GM18505 (cell line): ENCODE results near the gene HS6ST3.
"Not testable (repeated sequence)": the region's sequence is repeated elsewhere in the genome, so short reads cannot be mapped to it uniquely, and the experiment has no call there.

Source experiments
- ATAC-seq: cut with Tn5 transposase; IDR thresholded peaks from one replicate; pipeline ENCODE4 v1.9.1; 2021; ENCODE audit not compliant: unreplicated experiment
- POLR2A ChIP-seq: IDR thresholded peaks from 4 replicates; pipeline ENCODE4 v1.6.1; 2011; ENCODE audit warnings: borderline replicate concordance; ENCODE audit not compliant: insufficient read depth, insufficient read length; ENCODE audit errors: extremely low read depth

The HS6ST3 gene

DNA sequence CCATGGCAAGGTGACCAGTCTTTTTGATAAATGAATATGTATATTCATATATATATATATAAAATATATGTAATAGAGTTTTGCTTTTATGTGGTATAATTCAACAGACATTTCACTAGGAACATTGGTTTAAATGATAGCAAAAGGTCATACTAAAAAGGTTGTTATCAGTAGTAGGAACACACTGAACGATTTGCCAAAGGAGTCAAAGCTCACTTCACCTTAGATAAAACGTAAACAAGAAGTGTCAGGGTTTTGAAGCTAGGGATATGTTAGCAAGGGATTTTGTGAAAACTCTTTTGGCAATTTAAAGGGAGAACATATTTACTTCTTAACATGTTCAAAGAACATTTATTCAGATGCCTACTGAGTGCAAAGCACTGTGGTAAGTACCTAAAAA, 8.0 kb upstream of the HS6ST3 start:
- no peak for ATAC-seq
- TF ChIP-seq POLR2A: no peak

DNA sequence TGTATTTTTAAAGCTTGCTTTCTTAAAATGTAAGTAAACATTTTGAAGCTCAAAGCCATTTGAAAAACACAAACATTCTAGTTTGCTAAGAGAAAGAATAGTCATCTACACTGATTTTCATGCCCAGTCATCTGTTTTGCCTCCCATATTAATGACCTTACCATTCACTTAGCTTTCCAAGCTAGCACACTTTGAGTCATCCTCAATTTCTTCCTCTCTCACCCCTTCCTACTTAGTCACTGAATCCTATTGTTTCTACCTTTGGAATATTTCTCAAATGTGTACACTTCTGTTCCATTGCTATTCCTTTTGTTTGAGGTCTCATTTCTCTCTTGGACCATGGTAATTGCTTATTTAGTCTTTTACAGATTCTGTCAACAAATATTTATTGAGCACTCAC, 7.3 kb upstream of the HS6ST3 start:
- no peak for ATAC-seq
- no peak for TF ChIP-seq POLR2A

DNA sequence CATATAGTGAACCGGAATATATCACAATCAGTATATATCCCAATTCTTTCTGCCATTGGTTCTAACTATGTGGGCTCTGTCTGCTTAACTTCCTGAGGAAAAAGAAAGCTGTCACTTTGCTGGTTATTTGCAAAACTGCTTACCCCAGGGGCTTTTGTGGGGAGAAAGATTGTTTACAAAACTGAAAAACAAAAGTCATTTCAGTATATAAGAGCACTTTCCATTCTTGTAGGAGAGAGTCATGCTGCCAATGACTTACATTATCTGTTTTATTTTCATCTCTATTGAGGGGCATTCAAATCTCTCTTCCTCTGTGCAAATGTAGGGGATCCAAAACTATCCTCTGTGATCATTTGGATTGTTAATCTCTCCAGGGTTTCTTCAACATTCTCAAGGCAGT, 3.2 kb upstream of the HS6ST3 start:
- TF ChIP-seq POLR2A: no peak
- ATAC-seq: no peak

DNA sequence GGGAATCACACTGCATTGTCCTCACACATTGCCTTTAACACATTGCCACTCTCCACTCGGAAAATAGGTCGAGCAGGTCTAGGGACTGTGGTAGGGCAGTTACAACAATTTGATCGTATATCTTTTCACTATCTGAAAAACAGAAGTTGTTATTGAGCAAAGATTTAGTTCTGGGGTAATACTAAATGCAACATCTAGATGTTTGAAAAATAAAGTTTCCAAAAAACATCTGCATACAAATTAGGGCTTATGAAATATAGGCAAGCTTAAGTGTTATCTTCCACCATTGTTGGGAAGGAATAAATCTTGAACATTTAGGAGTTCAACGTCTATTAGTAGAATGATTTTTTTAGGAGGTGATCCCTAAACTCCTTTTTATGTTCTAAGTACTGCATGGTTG, 768 bp upstream of the HS6ST3 start:
- TF ChIP-seq POLR2A: no peak
- no peak for ATAC-seq

DNA sequence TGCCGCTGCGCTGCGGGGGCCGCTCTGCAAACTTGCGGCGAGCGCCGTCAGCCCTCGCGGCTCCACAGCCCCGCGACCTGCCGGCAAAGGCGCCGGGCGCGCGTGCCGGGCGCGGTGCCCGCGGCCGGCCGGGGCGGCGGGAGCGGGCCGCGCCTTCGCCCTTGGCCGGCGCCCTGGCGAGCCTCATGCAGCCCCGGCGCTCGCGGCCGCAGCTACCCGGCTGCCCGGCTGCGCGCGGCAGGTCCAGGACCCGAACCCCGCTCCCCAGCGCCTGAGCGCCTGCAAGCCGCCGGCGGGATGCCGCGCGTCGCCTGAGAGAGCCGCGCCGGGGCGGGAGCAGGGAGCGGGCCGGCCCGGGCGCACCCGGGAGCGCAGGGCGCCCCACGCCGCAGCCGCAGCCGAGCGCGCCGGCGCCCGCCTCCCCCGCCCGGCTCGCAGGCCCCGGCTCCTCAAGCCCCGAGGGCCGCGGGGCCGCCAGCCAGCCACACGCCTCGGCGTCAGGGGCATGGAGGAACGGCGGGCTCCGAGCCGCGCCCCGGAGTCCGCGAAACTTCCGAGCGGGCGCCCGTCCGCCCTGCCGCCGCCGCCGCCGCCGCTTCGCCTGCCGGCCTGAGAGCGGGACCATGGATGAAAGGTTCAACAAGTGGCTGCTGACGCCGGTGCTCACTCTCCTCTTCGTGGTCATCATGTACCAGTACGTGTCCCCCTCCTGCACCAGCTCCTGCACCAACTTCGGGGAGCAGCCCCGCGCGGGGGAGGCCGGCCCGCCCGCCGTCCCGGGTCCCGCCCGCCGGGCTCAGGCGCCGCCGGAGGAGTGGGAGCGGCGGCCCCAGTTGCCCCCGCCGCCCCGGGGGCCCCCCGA, 564 bp downstream of the HS6ST3 start:
- TF ChIP-seq POLR2A: no peak
- peak; percentile 52 for ATAC-seq

DNA sequence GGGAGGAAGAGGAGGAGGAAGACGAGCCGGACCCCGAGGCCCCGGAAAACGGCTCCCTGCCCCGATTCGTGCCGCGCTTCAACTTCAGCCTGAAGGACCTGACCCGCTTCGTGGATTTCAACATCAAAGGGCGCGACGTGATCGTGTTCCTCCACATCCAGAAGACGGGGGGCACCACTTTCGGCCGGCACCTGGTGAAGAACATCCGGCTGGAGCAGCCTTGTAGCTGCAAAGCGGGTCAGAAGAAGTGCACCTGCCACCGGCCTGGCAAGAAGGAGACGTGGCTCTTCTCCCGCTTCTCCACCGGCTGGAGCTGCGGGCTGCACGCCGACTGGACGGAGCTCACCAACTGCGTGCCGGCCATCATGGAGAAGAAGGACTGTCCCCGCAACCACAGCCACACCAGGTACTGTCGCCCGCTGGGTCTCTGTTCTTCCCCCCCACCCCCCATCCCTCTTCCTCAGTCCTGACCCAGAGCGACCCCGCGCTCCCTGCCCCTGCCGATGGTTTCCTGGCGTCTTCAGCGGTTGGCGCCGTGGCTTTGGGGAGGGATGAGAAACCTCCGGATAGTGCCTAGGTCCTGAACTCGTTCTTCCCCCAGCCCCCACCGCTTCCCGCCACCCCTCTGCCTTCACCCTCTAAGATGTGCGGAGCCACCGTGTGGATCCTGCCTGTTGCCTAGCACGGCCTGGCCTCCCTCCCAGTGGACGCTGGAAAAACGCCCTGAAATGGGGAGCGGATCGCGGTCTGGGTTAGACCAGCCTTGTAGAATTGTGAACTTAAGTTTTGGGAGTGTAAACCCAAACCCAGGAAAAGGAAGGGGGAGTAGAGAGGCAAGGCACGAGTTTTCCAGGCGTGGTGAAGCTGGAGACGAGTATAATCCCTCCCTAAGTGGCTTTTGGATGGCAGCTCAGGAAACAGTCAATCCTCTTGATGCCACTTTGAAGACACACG, 1.5 kb downstream of the HS6ST3 start:
- peak; percentile 4 for ATAC-seq
- TF ChIP-seq POLR2A: no peak

DNA sequence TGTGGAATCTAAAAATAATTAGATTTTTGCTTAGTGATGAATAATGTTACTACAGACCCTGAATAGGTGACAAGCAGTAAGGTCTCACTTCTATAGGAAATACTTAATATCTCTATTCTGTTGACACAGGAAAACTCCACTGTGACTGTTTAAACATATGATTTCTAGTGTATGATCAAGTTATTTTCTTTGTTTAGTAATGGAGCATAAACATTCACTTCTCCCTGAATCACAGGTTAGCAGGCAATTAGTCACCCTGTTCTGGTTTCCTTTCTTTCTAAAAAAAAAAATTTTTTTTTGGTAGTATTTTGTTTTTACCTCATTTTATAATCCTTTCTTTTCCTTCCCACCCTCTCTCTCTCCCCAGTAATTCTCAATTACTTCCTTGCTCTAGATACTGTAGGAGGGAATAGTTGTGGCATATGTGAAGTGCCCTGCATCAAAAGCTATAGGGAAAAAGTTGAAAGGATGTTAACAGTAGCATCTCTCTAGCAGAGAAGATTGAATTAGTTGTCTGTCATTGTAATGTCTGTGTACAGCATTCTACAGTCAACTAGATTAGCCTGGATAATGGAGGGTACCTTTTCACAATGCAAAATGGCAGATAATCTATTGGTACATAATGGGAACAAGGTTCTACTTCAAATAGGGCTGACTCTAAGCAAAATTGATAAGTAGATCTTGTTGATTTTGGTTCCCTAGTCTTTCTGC, 3.5 kb downstream of the HS6ST3 start:
- no peak for TF ChIP-seq POLR2A
- no peak for ATAC-seq

DNA sequence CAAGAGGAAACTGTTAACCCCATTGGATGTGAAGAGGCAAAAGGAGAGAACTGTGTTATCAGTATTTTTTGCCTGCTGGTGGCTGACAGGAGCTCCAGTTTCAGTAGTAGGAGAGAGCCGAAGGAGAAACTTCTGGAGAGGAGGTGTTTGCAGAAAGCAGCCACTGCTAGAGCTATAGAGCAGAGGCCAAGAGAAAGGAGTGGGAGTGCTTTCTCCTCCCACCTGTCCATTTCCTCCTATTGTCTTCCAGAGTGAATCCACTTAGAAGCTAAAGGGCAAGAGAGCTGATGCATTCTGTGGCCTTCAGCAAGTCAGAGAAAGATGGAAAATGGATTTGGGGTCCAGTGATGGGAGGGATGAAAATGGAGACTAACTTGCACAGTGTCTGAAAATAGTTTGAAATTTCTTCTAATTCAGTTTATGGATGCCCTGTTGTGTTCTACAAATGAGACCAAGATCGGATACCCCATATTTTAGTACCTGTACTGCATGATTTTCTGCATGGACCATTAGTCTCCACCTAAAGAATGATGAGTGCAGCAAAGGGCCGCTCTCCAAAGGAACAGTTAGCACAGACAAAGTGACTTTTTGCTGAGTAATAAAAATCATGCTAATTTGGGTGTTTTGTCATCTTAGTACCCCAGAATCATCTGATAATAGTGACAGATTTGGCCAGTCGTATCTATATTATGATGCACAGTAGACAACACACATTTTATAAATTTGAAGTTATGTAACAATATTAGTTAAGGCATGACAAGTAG, 10.7 kb downstream of the HS6ST3 start:
- TF ChIP-seq POLR2A: no peak
- no peak for ATAC-seq

DNA sequence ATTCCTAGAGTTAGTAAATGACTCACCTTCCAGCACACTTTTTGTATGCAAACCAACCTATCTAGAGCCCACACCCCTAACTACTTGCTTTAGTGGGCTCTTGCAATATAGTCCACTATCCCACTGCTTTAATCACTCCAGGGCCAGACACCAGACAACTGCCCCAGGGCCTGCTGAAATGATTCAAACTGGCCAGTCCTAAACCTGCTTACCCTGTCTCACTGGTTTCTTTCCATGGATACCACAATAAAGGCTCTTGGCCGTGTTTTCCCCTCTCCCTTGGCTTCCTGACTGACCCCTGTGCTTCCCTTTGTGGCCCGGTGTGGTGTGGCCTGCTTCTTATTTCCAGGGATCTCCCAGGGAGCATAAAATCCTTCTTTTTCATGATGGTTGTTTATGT, 14.6 kb downstream of the HS6ST3 start:
- no peak for ATAC-seq
- no peak for TF ChIP-seq POLR2A

DNA sequence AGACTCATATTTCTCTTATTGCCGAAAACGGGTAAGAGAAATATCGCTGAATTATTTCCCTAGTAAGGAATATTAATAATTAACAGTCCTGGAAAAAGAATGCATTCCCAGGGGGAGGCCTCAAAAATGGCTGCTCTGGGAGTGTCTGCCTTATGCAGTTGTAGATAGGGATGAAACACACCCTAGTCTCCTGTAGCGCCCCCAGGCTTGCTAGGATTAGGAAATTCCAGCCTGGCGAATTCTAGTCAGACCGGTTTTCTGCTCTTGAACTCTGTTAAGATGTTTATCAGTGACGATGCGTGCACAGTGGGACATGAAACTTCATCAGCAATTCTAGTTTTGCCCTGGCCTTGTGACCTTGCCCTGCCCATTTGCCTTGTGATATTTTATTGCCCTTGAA, 18.2 kb downstream of the HS6ST3 start:
- ATAC-seq: not testable (repeated sequence)

DNA sequence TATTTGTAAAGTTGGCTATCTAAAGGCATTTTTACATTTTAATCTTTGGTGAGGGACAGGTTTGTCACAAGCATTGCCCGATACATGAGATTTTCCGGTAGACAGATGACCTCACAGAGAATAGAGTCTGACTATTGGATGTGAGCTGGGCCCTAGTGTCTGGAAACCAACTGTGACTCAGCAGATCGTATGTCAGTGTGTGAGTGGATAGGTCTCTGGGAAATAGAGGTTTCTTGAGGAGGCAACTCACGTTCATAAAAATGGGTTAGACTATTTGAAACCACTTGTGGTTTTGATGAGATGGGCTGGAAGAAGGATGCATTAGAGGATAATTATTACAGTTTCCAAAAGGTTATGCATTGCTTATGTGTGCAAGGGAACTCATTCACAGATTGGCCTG, 19.2 kb downstream of the HS6ST3 start:
- TF ChIP-seq POLR2A: no peak
- ATAC-seq: no peak

DNA sequence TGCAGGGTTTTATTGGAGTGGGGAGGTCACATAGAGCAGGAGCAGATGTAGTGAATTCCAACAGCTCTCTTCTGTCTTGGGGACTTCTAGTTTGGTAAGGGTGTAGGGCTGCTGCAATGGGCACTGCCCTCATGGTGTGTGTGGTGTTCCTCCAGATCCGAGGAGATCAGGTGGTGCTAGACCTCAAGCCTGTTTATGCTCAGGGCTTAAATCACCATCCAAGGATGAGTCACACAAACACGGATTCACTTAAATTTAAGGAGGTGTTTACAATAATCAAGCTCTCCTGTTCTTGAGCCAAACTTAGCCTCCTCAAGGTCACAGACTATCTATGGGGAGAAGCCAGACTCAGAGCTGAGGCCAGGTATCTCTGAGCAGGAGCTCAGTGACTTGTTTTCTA, 23.0 kb downstream of the HS6ST3 start:
- no peak for TF ChIP-seq POLR2A
- ATAC-seq: no peak

DNA sequence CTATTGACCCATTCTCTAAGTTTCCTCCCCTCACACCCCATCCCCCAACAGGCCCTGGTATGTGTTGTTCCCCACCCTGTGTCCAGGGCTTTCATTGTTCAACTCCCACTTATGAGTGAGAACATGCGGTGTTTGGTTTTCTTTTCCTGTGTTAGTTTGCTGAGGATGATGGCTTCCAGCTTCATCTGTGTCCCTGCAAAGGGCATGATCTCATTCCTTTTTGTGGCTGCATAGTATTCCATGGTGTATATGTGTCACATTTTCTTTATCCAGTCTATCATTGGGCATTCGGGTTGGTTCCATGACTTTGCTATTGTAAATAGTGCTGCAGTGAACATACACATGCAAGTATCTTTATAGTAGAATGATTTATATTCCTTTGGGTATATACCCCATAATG, 25.5 kb downstream of the HS6ST3 start:
- not testable (repeated sequence) for ATAC-seq
